ENCODE data around the gene MAGEA3. TPM values are rescaled to one million over a fixed set of nuclear protein-coding genes. Genes with fewer than 3 reads are reported as not detected.
"Not testable (repeated sequence)": the region's sequence is repeated elsewhere in the genome, so short reads cannot be mapped to it uniquely, and the experiment has no call there.

MAGEA3 gene
- total RNA-seq, 2 donors from 2014 or later: not detected

- Histone ChIP-seq H3K4me3 (no peak overlapping the region), H3K4me1 (ENCODE audit: control insufficient read depth in 1 of 2, low read depth in 2 of 2) (no peaks in the 10 kb centered on the region), H3K36me3 (no peaks in the 10 kb centered on the region), H3K9me3 (no peaks in the 10 kb centered on the region), H3K27me3 (replicated peaks; ENCODE audit: insufficient read depth) (no peaks in the 10 kb centered on the region), H3K27ac (no peak overlapping the region)
- no peak for TF ChIP-seq CTCF (IDR thresholded peaks at IDR 0.05)
- DNase-seq (ENCODE audit: low spot score) (no peak), ATAC-seq (ENCODE audit: insufficient number of reproducible peaks, low FRiP score, low read depth) (no peak)
These were observed 40.3 kb upstream of the MAGEA3 start for GRCh38 chrX:152658302-152658701.

GRCh38 chrX:152663086-152663485, 35.5 kb upstream of the MAGEA3 start:
- no peak for DNase-seq (ENCODE audit: low spot score)
- H3K27me3 ChIP-seq (replicated peaks; ENCODE audit: insufficient read depth): no peaks in the 10 kb centered on the region
- ATAC-seq (ENCODE audit: insufficient number of reproducible peaks, low FRiP score, low read depth): no peak
- H3K4me3 ChIP-seq: no peak overlapping the region
- no peak overlapping the region for H3K27ac ChIP-seq
- no peaks in the 10 kb centered on the region for H3K4me1 ChIP-seq (ENCODE audit: control insufficient read depth in 1 of 2, low read depth in 2 of 2)
- no peaks in the 10 kb centered on the region for H3K36me3 ChIP-seq
- H3K9me3 ChIP-seq: no peaks in the 10 kb centered on the region
- TF ChIP-seq CTCF (IDR thresholded peaks at IDR 0.05): no peak

- no peaks in the 10 kb centered on the region for H3K9me3 ChIP-seq
- no peaks in the 10 kb centered on the region for H3K27me3 ChIP-seq (replicated peaks; ENCODE audit: insufficient read depth)
- no peaks in the 10 kb centered on the region for H3K36me3 ChIP-seq
- ATAC-seq (ENCODE audit: insufficient number of reproducible peaks, low FRiP score, low read depth) (no peak), DNase-seq (ENCODE audit: low spot score) (no peak)
- H3K4me1 ChIP-seq (ENCODE audit: control insufficient read depth in 1 of 2, low read depth in 2 of 2): no peaks in the 10 kb centered on the region
- no peak overlapping the region for H3K27ac ChIP-seq
- H3K4me3 ChIP-seq: no peak overlapping the region
- TF ChIP-seq CTCF (IDR thresholded peaks at IDR 0.05): no peak
These were observed 24.5 kb upstream of the MAGEA3 start for GRCh38 chrX:152674135-152674534.

- not testable (repeated sequence) for H3K27me3 ChIP-seq (replicated peaks; ENCODE audit: insufficient read depth); ATAC-seq (ENCODE audit: insufficient number of reproducible peaks, low FRiP score, low read depth); H3K9me3 ChIP-seq; DNase-seq (ENCODE audit: low spot score); H3K4me1 ChIP-seq (ENCODE audit: control insufficient read depth in 1 of 2, low read depth in 2 of 2); H3K27ac ChIP-seq; H3K36me3 ChIP-seq; H3K4me3 ChIP-seq
These were observed 23.9 kb upstream of the MAGEA3 start for GRCh38 chrX:152674652-152675051.

- not testable (repeated sequence) for H3K4me1 ChIP-seq (ENCODE audit: control insufficient read depth in 1 of 2, low read depth in 2 of 2); H3K27me3 ChIP-seq (replicated peaks; ENCODE audit: insufficient read depth); H3K9me3 ChIP-seq; H3K27ac ChIP-seq; ATAC-seq (ENCODE audit: insufficient number of reproducible peaks, low FRiP score, low read depth); H3K36me3 ChIP-seq; DNase-seq (ENCODE audit: low spot score); H3K4me3 ChIP-seq
These were observed 17.6 kb upstream of the MAGEA3 start for GRCh38 chrX:152681012-152681411.

GRCh38 chrX:152700390-152700789, 1.8 kb downstream of the MAGEA3 start:
- not testable (repeated sequence) for ATAC-seq (ENCODE audit: insufficient number of reproducible peaks, low FRiP score, low read depth); H3K27ac ChIP-seq; H3K27me3 ChIP-seq (replicated peaks; ENCODE audit: insufficient read depth); H3K4me1 ChIP-seq (ENCODE audit: control insufficient read depth in 1 of 2, low read depth in 2 of 2); H3K9me3 ChIP-seq; DNase-seq (ENCODE audit: low spot score); H3K4me3 ChIP-seq; H3K36me3 ChIP-seq

- H3K27me3 ChIP-seq (replicated peaks; ENCODE audit: insufficient read depth); H3K4me1 ChIP-seq (ENCODE audit: control insufficient read depth in 1 of 2, low read depth in 2 of 2); ATAC-seq (ENCODE audit: insufficient number of reproducible peaks, low FRiP score, low read depth); H3K9me3 ChIP-seq; H3K27ac ChIP-seq; H3K4me3 ChIP-seq; DNase-seq (ENCODE audit: low spot score); H3K36me3 ChIP-seq: not testable (repeated sequence)
These were observed 7.9 kb downstream of the MAGEA3 start for GRCh38 chrX:152706500-152706899.

GRCh38 chrX:152709173-152709572, 10.6 kb downstream of the MAGEA3 start, which contains the start of gene CSAG2:
Gene CSAG2, minus strand, starts transcription at chrX:152709273. Its CDS starts 161 bp downstream, at chrX:152709112.
- not testable (repeated sequence) for H3K36me3 ChIP-seq; H3K27me3 ChIP-seq (replicated peaks; ENCODE audit: insufficient read depth); ATAC-seq (ENCODE audit: insufficient number of reproducible peaks, low FRiP score, low read depth); H3K27ac ChIP-seq; H3K9me3 ChIP-seq; DNase-seq (ENCODE audit: low spot score); H3K4me1 ChIP-seq (ENCODE audit: control insufficient read depth in 1 of 2, low read depth in 2 of 2); H3K4me3 ChIP-seq

GRCh38 chrX:152713195-152713594, 14.6 kb downstream of the MAGEA3 start:
- H3K9me3 ChIP-seq; H3K4me1 ChIP-seq (ENCODE audit: control insufficient read depth in 1 of 2, low read depth in 2 of 2); DNase-seq (ENCODE audit: low spot score); H3K27ac ChIP-seq; H3K36me3 ChIP-seq; ATAC-seq (ENCODE audit: insufficient number of reproducible peaks, low FRiP score, low read depth); H3K27me3 ChIP-seq (replicated peaks; ENCODE audit: insufficient read depth); H3K4me3 ChIP-seq: not testable (repeated sequence)

GRCh38 chrX:152713815-152714787, 15.5 kb downstream of the MAGEA3 start, which contains the start of gene MAGEA2B:
Gene MAGEA2B, plus strand, starts transcription at chrX:152714628. Its CDS starts 2,479 bp downstream, at chrX:152717107.
- DNase-seq (ENCODE audit: low spot score); H3K27me3 ChIP-seq (replicated peaks; ENCODE audit: insufficient read depth); H3K4me3 ChIP-seq; H3K9me3 ChIP-seq; ATAC-seq (ENCODE audit: insufficient number of reproducible peaks, low FRiP score, low read depth); H3K27ac ChIP-seq; H3K36me3 ChIP-seq; H3K4me1 ChIP-seq (ENCODE audit: control insufficient read depth in 1 of 2, low read depth in 2 of 2): not testable (repeated sequence)

All from thoracic aorta (tissue), 2 donors.